Left ventricle myocardium superior (tissue), 1 donor: ENCODE measurements around the gene TRAPPC3. TPM values are rescaled to one million over a fixed set of nuclear protein-coding genes. Genes with fewer than 3 reads are reported as not detected.

Experiments
- ATAC-seq: fragments of 200-7000 bp; cut with Tn5 transposase; one replicate; pipeline ENCODE4 v1.9.1; 2020; ENCODE audit warnings: mild to moderate bottlenecking, moderate library complexity
- DNase-seq: peaks from one replicate; pipeline ENCODE4 v3.0.0-alpha.2; 2020
- intact Hi-C: fragments of 100-400 bp; cut with micrococcal nuclease; formaldehyde crosslinking; loops from one replicate; pipeline ENCODE4 v1.11.0; 2022
- total RNA-seq: library from RNA; stranded (reverse); fragmentation: NEBNext Ultra II Directional; extraction: Animal tissue kit (Norgen Biotek cat#: 25700); gene quantifications from one replicate; pipeline ENCODE4 v1.2.1, GENCODE V29; 2021
- donor health status: DM: no; HTN: yes; CAD: no; lungs with severe emphysema.

Gene TRAPPC3
- total RNA-seq, 1 donor from 2014 or later, result 57.8 TPM

DNA sequence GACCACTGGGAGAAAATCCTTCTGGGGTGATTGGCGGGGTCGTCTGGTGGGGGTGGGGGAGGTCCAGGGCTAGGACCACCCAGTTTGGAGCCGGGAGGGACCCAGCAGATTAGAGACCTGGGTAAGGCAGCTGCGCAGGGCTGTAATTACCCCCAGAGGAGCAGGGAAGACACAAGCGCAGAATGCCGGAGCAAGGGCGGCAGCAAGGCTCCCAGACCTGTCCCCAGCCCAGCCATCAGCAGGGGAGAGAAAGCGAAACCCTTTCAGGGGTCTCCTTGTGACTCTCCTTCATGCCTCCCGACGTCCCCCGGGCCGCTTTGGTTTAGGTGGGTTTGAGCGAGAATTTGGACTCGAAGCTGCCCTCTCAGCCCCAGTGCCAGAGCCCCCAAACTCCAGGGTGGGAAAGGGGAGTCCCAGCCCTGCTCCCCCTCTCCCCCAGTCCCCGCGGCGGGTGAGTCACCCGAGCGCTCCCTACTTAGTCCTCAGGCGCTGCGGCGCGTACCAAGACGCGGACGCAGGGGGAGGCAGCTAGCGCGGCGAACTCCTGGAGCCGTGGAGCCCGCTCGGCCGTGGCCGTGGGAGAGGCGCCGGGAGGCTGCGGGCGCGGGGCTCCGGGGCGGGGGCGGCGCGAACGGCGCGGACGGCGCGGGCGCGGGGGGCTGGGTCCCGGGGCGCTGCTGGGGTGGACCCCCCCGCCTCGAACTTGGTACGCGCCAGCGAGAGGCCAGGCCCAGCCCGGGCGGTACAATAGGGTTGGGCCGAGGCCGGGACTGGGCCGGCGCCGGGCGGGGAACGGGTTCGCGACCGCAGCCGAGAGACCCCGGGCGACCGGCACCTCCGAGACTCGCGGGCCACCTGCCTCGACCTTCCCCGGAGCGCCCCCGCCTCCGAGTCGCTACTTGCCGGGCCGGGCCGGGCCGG is 6.4 kb upstream of the TRAPPC3 start, which contains the start of gene MAP7D1:
TSS of gene MAP7D1 (plus strand) at position 753 of the 921 bp plus-strand sequence. CDS start 258 bp downstream, outside the sequence.
- ATAC-seq (peak; percentile 69), DNase-seq (peak; percentile 94)
- intact Hi-C loops, result no loop called here

DNA sequence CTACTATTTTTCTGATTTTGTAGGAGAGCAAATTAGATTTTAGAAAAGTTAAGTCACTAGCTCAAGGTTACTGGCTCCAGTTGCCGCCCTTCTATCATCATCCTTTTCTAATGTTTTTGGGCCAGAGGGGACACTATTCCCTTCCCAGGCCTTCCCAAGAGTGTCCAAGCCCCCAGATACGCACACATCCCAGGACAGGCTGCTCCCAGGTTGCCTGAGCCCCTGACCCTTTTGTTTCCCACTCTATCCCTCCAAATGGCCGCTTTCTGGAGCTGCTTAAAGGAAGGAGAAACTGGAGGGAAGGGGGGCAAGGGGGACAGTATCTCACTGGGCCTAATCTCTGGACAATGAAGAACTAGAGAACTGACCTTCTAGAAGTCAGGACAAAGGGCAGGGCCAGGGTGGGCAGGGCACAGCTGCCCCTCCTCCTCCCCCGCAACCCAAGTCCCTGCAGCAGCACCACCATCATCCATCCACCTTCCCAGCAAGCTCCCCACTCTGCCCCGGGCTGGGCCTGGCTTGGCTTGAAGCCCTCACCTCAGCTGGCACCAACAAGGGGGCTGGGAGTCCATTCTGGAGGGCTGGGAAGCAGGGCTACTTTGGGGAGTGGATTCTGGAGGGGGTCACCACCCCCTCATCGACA is 5.6 kb upstream of the TRAPPC3 start:
- DNase-seq, result peak; percentile 80
- intact Hi-C loops, result loop anchor here (5.0 kb wide), 1 partner anchor 32 kb away; no protein-coding TSS in a partner anchor
- ATAC-seq, result peak; percentile 37

DNA sequence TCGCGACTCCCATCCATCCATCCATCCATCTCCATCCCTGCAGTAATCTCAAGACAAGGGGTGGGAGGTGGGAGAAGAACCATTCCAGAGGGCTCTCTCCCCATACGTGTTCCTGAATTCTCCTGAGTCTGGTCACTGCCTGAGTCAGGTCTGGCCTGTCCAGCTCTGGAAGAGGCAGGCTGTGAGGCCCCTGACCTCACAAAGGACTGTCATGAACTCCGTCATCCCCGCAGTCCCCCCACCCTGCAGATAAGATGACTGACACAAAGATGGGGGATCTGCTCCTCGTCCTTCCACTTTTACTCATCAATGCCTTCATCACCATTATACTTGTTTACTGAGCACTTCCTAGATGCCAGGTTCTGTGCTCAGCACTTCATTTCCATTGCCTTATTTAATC is 5.0 kb upstream of the TRAPPC3 start:
- no peak for ATAC-seq
- no peak for DNase-seq
- intact Hi-C loops, result loop anchor here (5.0 kb wide), 1 partner anchor 33 kb away; no protein-coding TSS in a partner anchor

GRCh38 chr1:36153476-36153875 is 4.2 kb upstream of the TRAPPC3 start:
- DNase-seq (no peak), ATAC-seq (no peak)
- intact Hi-C loops, result loop anchor here (5.0 kb wide), 1 partner anchor 34 kb away; no protein-coding TSS in a partner anchor

GRCh38 chr1:36151845-36152203 is 2.5 kb upstream of the TRAPPC3 start:
- peak; percentile 47 for DNase-seq
- intact Hi-C loops, result loop anchor here (5.0 kb wide), 1 partner anchor 35 kb away; no protein-coding TSS in a partner anchor
- ATAC-seq, result no peak

- intact Hi-C loops, result loop anchor here (5.0 kb wide), 1 partner anchor 36 kb away; no protein-coding TSS in a partner anchor
- DNase-seq (no peak), ATAC-seq (no peak)
Measured at GRCh38 chr1:36151134-36151844, 2.0 kb upstream of the TRAPPC3 start.

- intact Hi-C loops, result loop anchor here (5.0 kb wide), 1 partner anchor 37 kb away; no protein-coding TSS in a partner anchor
- DNase-seq (peak; percentile 93), ATAC-seq (peak; percentile 78)
Measured at GRCh38 chr1:36150296-36151133, 1.2 kb upstream of the TRAPPC3 start.

DNA sequence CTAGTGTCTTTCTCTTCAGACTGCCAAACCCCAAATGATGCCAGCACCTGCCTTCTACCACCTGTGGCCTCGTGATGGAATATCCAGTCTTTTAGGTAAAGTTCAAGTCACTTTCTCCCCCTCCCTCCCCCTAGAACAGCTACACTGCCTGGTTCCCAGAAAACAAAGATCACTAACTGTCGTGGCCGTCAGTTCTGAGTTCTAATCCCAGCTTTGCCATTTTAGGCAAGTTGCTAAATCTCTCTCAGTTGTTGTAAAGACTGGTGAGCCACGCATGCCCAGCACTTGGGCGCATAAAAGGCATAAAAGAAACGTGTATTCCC is 648 bp upstream of the TRAPPC3 start:
- intact Hi-C loops, result loop anchor here (5.0 kb wide), 2 partner anchors 37 to 137 kb away; no protein-coding TSS in a partner anchor
- DNase-seq (no peak), ATAC-seq (no peak)

DNA sequence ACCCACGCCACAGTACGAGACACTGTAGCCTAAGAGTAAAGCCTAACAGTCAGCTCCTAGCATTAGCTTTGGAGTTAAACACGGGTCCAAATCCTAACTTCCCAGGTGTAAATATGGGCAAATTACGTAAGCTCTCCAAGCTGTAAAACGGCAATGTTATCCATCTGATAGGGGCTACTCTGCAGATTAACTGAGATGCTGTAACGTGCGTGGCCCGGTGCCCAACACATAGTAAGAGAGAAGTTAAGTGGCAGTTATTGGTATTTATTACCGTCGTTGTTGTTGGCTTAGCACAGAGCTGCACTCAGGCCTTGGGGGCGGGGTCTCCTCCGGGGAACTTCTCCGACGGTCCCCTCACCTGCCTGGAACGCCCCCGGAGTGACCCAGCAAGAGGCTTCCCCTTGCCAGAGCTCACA is 457 bp downstream of the TRAPPC3 start:
- no peak for ATAC-seq
- intact Hi-C loops, result loop anchor here (5.0 kb wide), 1 partner anchor 138 kb away; no protein-coding TSS in a partner anchor

GRCh38 chr1:36144413-36144812 is 4.9 kb downstream of the TRAPPC3 start:
- no peak for DNase-seq
- ATAC-seq, result no peak
- intact Hi-C loops, result no loop called here

More for the DNA sequence above, 457 bp downstream of the TRAPPC3 start:
- no peak for DNase-seq

GRCh38 chr1:36143424-36143823 is 5.9 kb downstream of the TRAPPC3 start:
- DNase-seq (no peak), ATAC-seq (no peak)
- intact Hi-C loops, result no loop called here

- ATAC-seq (peak; percentile 25), DNase-seq (no peak)
- intact Hi-C loops, result no loop called here
Measured at GRCh38 chr1:36142121-36142520, 7.2 kb downstream of the TRAPPC3 start.

- intact Hi-C loops, result no loop called here
- ATAC-seq, result no peak
- no peak for DNase-seq
Measured at GRCh38 chr1:36139521-36139920, 9.8 kb downstream of the TRAPPC3 start.

- ATAC-seq, result no peak
- no peak for DNase-seq
- intact Hi-C loops, result no loop called here
Measured at GRCh38 chr1:36137776-36138175, 11.5 kb downstream of the TRAPPC3 start.

GRCh38 chr1:36137226-36137625 is 12.1 kb downstream of the TRAPPC3 start:
- DNase-seq, result no peak
- intact Hi-C loops, result no loop called here
- no peak for ATAC-seq

DNA sequence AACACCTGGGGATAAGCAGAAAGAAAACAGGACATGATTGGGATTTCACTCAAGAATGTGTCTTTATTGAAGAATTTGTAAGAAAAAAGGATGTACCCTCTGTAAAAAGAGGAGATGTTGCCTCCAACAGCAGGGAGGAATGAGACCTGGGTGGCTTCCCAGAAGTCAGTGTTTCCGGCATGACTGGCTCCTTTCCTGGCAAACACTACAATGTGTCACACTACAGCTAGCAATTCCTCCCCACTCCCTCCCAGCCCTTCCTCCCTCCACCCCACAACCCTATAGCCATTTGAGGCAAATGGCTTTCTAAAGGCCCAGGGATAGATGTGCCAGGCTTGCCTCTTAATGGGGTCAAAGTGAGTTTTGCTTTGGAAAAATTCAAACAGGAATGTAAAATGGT is 12.8 kb downstream of the TRAPPC3 start:
- intact Hi-C loops, result no loop called here
- no peak for DNase-seq
- ATAC-seq, result peak; percentile 78

- DNase-seq (no peak), ATAC-seq (peak; percentile 5)
- intact Hi-C loops, result no loop called here
Measured at GRCh38 chr1:36135796-36136195, 13.5 kb downstream of the TRAPPC3 start.

GRCh38 chr1:36135330-36135667 is 14.0 kb downstream of the TRAPPC3 start:
- ATAC-seq (no peak), DNase-seq (no peak)
- intact Hi-C loops, result no loop called here
